IMR-90 (cell line): Measurements from ENCODE around the gene PIR. TPM values are rescaled to one million over a fixed set of nuclear protein-coding genes. Genes with fewer than 3 reads are reported as not detected.
A peak's percentile ranks its signal among the peaks of the same experiment; 100 is the strongest.

Experiments
- ATAC-seq: fragments of 200-7000 bp; cut with Tn5 transposase; 2 replicates; pipeline ENCODE4 v1.9.1; 2020; ENCODE audit warnings: low read depth, mild to moderate bottlenecking, moderate library complexity
- BruUV-seq: library from RNA; stranded (reverse); fragments of 400-500 nt; replicated peaks from 2 replicates; lab custom pipeline; 2021; lab: Mats Ljungman, UMichigan
- CTCF ChIA-PET: fragments of 300-600 bp; formaldehyde crosslinking; extraction: SDS; loops from one replicate; lab custom pipeline; 2021; ENCODE audit warnings: antibody characterized with exemption; lab: Yijun Ruan, JAX
- POLR2A ChIA-PET: fragments of 300-600 bp; sonication (Branson Sonifier 250); formaldehyde crosslinking; loops from one replicate; lab custom pipeline; 2022; ENCODE audit warnings: antibody characterized with exemption; ENCODE audit not compliant: unreplicated experiment; lab: Charles Lee
- DNase-seq: peaks from one replicate; pipeline ENCODE4 v3.0.0; 2013
- H2AFZ ChIP-seq: replicated peaks from 2 replicates; pipeline ENCODE3; 2013; ENCODE audit warnings: low read length, mild to moderate bottlenecking; ENCODE audit not compliant: poor library complexity
- H2AK5ac ChIP-seq: 2 replicates; pipeline ENCODE4 v1.6.1; 2013; ENCODE audit warnings: low read depth, low read length, inconsistent platforms
- H2AK9ac ChIP-seq: replicated peaks from 2 replicates; pipeline ENCODE3; 2013; ENCODE audit warnings: mild to moderate bottlenecking, low read depth, low read length, moderate library complexity; ENCODE audit not compliant: poor library complexity
- H2BK120ac ChIP-seq: 2 replicates; pipeline ENCODE4 v1.6.1; 2013; ENCODE audit warnings: low read depth, low read length, inconsistent platforms
- H2BK15ac ChIP-seq: 3 replicates; pipeline ENCODE4 v1.6.1; 2013; ENCODE audit warnings: low read depth, low read length, inconsistent platforms
- H2BK20ac ChIP-seq: 2 replicates; pipeline ENCODE4 v1.6.1; 2013; ENCODE audit warnings: low read depth, mild to moderate bottlenecking, inconsistent platforms, low read length, moderate library complexity
- H2BK5ac ChIP-seq: 2 replicates; pipeline ENCODE4 v1.6.1; 2013; ENCODE audit warnings: mild to moderate bottlenecking, low read depth, low read length, inconsistent platforms; ENCODE audit not compliant: poor library complexity, severe bottlenecking
- H3K14ac ChIP-seq: replicated peaks from 2 replicates; pipeline ENCODE4 v1.6.1; 2013; ENCODE audit warnings: low read depth, low read length, inconsistent platforms
- H3K18ac ChIP-seq: 2 replicates; pipeline ENCODE4 v1.6.1; 2013; ENCODE audit warnings: low read depth, low read length, control low read depth
- H3K23ac ChIP-seq: 2 replicates; pipeline ENCODE4 v1.6.1; 2013; ENCODE audit warnings: low read depth, low read length, inconsistent platforms
- H3K27ac ChIP-seq: 2 replicates; pipeline ENCODE4 v1.5.1; 2013; ENCODE audit warnings: mild to moderate bottlenecking, control low read depth, low read length; ENCODE audit not compliant: insufficient read depth
- H3K27me3 ChIP-seq: 2 replicates; pipeline ENCODE4 v1.6.1; 2013; ENCODE audit warnings: low read length; ENCODE audit not compliant: control insufficient read depth, insufficient read depth
- H3K36me3 ChIP-seq: 2 replicates; pipeline ENCODE4 v1.6.1; 2013; ENCODE audit warnings: low read length, mixed read lengths; ENCODE audit not compliant: control insufficient read depth, insufficient read depth
- H3K4ac ChIP-seq: 2 replicates; pipeline ENCODE4 v1.6.1; 2013; ENCODE audit warnings: low read depth, low read length, inconsistent platforms
- H3K4me1 ChIP-seq: 2 replicates; pipeline ENCODE4 v1.6.1; 2013; ENCODE audit warnings: low read length, mixed read lengths; ENCODE audit not compliant: control insufficient read depth, insufficient read depth
- H3K4me2 ChIP-seq: 2 replicates; pipeline ENCODE4 v1.6.1; 2013; ENCODE audit warnings: low read depth, mild to moderate bottlenecking, control low read depth, low read length, moderate library complexity
- H3K4me3 ChIP-seq: 2 replicates; pipeline ENCODE4 v1.5.1; 2013; ENCODE audit warnings: low read depth, mild to moderate bottlenecking, control low read depth, low read length, moderate library complexity; ENCODE audit not compliant: insufficient read depth
- H3K56ac ChIP-seq: 2 replicates; pipeline ENCODE4 v1.6.1; 2013; ENCODE audit warnings: low read length, inconsistent platforms; ENCODE audit not compliant: insufficient read depth; ENCODE audit errors: extremely low read depth
- H3K79me1 ChIP-seq, 2 experiments: 2 replicates each; pipeline ENCODE4 v1.6.1; 2013; ENCODE audit warnings: low read length in 2 of 2, inconsistent platforms in 1 of 2, low read depth in 1 of 2
- H3K9ac ChIP-seq: 2 replicates; pipeline ENCODE4 v1.6.1; 2013; ENCODE audit warnings: low read depth, low read length, control low read depth
- H3K9me1 ChIP-seq: 2 replicates; pipeline ENCODE4 v1.6.1; 2013; ENCODE audit warnings: low read length, inconsistent platforms; ENCODE audit not compliant: insufficient read depth
- H3K9me3 ChIP-seq: 2 replicates; pipeline ENCODE4 v1.6.1; 2013; ENCODE audit warnings: low read length; ENCODE audit not compliant: control insufficient read depth, insufficient read depth
- H4K20me1 ChIP-seq: 2 replicates; pipeline ENCODE4 v1.6.1; 2013; ENCODE audit warnings: low read length, inconsistent platforms; ENCODE audit not compliant: insufficient read depth
- H4K5ac ChIP-seq: 2 replicates; pipeline ENCODE4 v1.6.1; 2013; ENCODE audit warnings: mild to moderate bottlenecking, low read depth, low read length, control low read depth
- H4K8ac ChIP-seq, 2 experiments: 2 replicates each; pipeline ENCODE4 v1.6.1; 2013; ENCODE audit warnings: low read depth in 2 of 2, low read length in 2 of 2, control low read depth in 1 of 2, inconsistent platforms in 1 of 2
- H4K91ac ChIP-seq: 2 replicates; pipeline ENCODE4 v1.6.1; 2013; ENCODE audit warnings: low read depth, low read length, inconsistent platforms; ENCODE audit not compliant: insufficient read depth
- CHD1 ChIP-seq: IDR thresholded peaks from 2 replicates; pipeline ENCODE4 v1.6.1; 2012; ENCODE audit warnings: low read depth, low read length, improper control_type of control experiment
- CTCF ChIP-seq: conservative IDR thresholded peaks from 2 replicates; pipeline ENCODE4 v1.5.1; 2012; ENCODE audit warnings: mild to moderate bottlenecking, low read depth, low read length, improper control_type of control experiment
- MXI1 ChIP-seq: IDR thresholded peaks from 2 replicates; pipeline ENCODE4 v1.6.1; 2012; ENCODE audit warnings: low read depth, mild to moderate bottlenecking, low read length, moderate library complexity, borderline replicate concordance
- NFE2L2 ChIP-seq: fragments of 150-350 bp; IDR thresholded peaks from 2 replicates; pipeline ENCODE4 v1.6.1; 2016; ENCODE audit warnings: low read depth, mild to moderate bottlenecking, low read length
- RCOR1 ChIP-seq: IDR thresholded peaks from 2 replicates; pipeline ENCODE4 v1.6.1; 2012; ENCODE audit warnings: mild to moderate bottlenecking, low read length, improper control_type of control experiment; ENCODE audit not compliant: insufficient replicate concordance
- SMC3 ChIP-seq: fragments of 150-350 bp; IDR thresholded peaks from 2 replicates; pipeline ENCODE4 v1.6.1; 2016; ENCODE audit warnings: low read depth, mild to moderate bottlenecking, antibody characterized with exemption, low read length, moderate library complexity
- USF2 ChIP-seq: fragments of 150-350 bp; IDR thresholded peaks from 2 replicates; pipeline ENCODE4 v1.6.1; 2017; ENCODE audit warnings: mild to moderate bottlenecking, antibody characterized with exemption, low read length, low read depth
- WGBS, 2 experiments: methylation state at CpG; one replicate each; pipeline versions ENCODE4 v1.1.5 to v1.1.7; 2013; ENCODE audit warnings: missing lambda C conversion rate in 2 of 2; ENCODE audit not compliant: insufficient read length in 1 of 2; ENCODE audit errors: extremely low coverage in 2 of 2; 5-methylcytosine and 5-hydroxymethylcytosine counted together
- dilution Hi-C: fragments of 300-500 bp; cut with HindIII; formaldehyde crosslinking; loops from one replicate; pipeline ENCODE4 v1.14.3; 2018; ENCODE audit warnings: low sequenced_read_pairs; ENCODE audit not compliant: unreplicated experiment
- in situ Hi-C: fragments of 300-500 bp; cut with MboI; formaldehyde crosslinking; loops from 3 replicates; pipeline ENCODE4 v1.14.3; 2019; ENCODE audit warnings: low sequenced_read_pairs, inconsistent platforms, mixed read lengths
- intact Hi-C: fragments of 100-400 bp; cut with micrococcal nuclease; formaldehyde crosslinking; loops from 2 replicates; pipeline ENCODE4 v1.10.0; 2022
- polyA plus RNA-seq, 3 experiments: library from polyadenylated mRNA; depleted of rRNA; stranded (reverse); fragments of >200 nt; gene quantifications; 2 replicates each; pipeline ENCODE4 v1.2.3, GENCODE V29; 2012; ENCODE audit warnings: low replicate concordance in 1 of 3
- total RNA-seq: library from RNA; depleted of rRNA; stranded (reverse); fragments of >200 nt; gene quantifications from 2 replicates; pipeline ENCODE4 v1.2.3, GENCODE V29; 2012

PIR gene
- total and polyA plus RNA-seq, 2 of the 4 experiments (the other 2 are of a cell fraction) = 5.7 to 8.7 TPM

GRCh38 chrX:15512401-15512965 is 19.4 kb upstream of the PIR start:
- peak; percentile 24; the same call in 1 of the 2 replicates for ATAC-seq
- ChIA-PET POLR2A (no interaction called here), CTCF (no interaction called here)
- Histone ChIP-seq H3K4me1 (no peaks in the 10 kb centered on the region), H3K27ac (no peak overlapping the region), H3K23ac (no peak overlapping the region), H2BK20ac (no peak overlapping the region), H3K14ac (no peak overlapping the region), H2BK120ac (no peak overlapping the region), H3K36me3 (no peaks in the 10 kb centered on the region), H4K8ac (no peak overlapping the region), H2AFZ (no peak overlapping the region), H3K4me2 (no peak overlapping the region), H3K9me3 (no peaks in the 10 kb centered on the region), H4K20me1 (no peaks in the 10 kb centered on the region), H4K5ac (no peak overlapping the region), H2AK5ac (no peak overlapping the region), H3K9ac (no peak overlapping the region), H3K4ac (no peak overlapping the region), H3K18ac (no peak overlapping the region), H4K91ac (no peak overlapping the region), H3K9me1 (no peaks in the 10 kb centered on the region), H3K79me1 (no peaks in the 10 kb centered on the region), H3K4me3 (no peak overlapping the region), H2AK9ac (no peak overlapping the region), H3K27me3 (peaks cover 17% of the 10 kb centered on the region), H3K56ac (no peak overlapping the region), H2BK15ac (no peak overlapping the region), H2BK5ac (no peak overlapping the region)
- TF ChIP-seq SMC3 = no peak
- TF ChIP-seq CTCF = no peak
- no peak for TF ChIP-seq MXI1
- no peak for TF ChIP-seq USF2
- TF ChIP-seq RCOR1 = no peak
- no peak for TF ChIP-seq NFE2L2
- no peak for TF ChIP-seq CHD1
- WGBS, 2 experiments = 33% methylated on average over 1 of the region's 4 CpGs; no CpG with 5 or more reads in 1 of the 2 experiments
- in situ Hi-C loops (no loop called here), dilution Hi-C loops (no loop called here), intact Hi-C loops (no loop called here)
- peak; percentile 17 for DNase-seq
- no TSS peak for BruUV-seq
